IPS-NIHi11 (cell line): ENCODE results near the gene ERBB4.
A peak's percentile ranks its signal among the peaks of the same experiment; 100 is the strongest.

Experiments
- DNase-seq: peaks from one replicate; pipeline ENCODE4 v3.0.0; 2012; ENCODE audit warnings: mixed read lengths, low spot score

Gene ERBB4

GRCh38 chr2:212427638-212428037, 111.0 kb downstream of the ERBB4 start:
- peak; percentile 12 for DNase-seq

DNA sequence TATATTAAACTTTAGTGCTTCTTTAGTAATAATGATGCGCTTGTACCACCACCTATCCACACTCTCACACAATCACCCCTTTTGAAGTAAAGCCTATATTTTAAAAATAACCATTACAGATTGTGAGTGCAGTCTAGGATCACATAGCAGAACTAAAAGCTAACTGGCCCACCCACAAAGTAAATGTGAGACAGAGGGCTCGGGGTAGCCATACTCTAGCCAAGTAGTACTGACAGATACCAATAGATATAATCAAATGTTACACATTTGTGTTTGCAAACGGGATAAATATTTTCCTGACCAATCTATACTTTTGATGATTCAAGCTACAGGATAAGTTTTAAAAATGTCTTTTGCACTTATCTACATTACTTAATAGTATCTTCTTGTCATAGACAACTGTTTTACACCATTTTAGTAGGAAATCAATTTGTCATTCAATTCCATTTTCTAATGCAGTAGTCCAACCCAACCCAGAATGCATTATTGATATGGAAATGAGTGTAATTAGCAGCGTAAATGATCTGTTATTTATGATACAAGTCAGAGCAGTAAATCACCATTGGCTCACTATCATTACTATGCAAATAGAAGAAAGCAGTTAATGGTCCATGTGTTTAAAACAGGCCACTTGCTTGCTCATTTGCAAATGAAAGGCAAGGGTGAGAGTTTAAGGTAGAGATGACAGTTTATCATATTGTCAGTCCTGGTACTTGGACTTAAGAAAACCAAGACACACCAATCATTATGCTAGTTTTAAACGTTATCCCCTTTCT, 111.8 kb downstream of the ERBB4 start:
- DNase-seq = no peak

DNA sequence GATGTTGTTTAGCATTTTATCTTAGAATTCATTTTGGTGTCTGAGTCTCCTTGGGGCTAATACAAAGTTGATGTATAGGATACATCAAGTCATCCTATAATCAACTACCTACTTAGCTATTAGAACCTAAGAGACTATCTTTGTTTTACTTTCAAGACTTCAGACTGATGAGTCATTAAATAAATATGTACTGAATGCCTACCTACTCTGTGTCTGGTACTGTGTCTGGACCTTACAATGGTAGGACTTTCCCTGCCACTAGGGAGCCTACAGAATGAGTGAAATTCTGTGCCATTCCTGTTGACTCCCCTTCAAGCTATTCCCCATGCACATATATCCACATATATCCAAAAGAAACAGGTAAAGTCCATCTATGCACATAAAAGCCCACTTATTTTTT, 114.5 kb downstream of the ERBB4 start:
- no peak for DNase-seq

DNA sequence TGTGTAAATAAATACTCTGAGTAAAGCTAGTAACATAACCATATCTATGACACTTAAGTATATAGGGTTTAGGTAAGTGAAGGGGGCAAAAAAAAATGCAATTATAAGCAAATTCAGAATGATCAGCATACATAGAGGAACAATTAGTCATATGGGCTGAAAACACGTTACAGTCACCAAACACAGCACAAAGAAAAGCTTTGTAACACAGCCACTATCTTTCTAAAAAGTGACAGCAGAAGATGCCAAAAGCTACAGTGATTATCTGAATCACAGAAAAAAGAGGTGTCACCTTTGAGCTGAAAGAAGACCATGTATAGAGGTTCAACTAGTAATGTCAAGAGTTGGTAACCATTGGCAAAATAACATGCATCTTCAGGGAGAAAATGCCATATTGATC, 115.5 kb downstream of the ERBB4 start:
- no peak for DNase-seq

DNA sequence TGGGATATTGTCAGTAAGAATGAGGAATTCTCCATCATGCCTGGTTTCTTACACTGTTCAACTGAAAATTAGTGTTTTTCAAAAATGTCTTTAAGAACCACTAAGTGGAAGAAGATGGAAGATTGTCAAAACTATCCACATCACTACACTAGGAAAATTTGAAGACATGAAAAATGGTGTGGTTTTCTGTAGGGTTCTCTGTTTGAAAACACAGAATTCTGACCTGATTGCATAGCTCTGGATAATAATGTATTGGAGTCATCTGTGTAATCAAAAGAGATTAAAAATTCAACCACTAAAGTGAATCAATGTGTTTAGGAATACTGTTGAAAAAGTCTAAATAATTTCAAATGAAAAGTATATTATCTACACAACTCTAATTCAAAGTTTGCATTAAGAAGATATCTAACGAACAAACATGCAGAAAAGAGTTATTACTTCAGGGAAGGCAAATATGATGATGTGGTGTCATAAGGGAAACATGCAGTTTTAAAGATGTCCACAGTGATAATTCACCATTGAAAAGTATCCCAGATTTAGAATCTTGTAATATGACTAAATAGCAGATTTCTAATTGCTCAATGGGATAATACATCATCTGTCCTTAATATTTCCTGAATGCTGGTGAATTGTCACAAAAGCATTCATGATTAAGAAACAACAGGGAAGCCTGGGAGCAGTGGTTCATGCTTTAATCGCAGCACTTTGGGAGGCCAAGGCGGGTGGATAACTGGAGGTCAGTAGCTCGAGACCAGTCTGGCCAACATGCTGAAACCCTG, 116.9 kb downstream of the ERBB4 start:
- DNase-seq = no peak

DNA sequence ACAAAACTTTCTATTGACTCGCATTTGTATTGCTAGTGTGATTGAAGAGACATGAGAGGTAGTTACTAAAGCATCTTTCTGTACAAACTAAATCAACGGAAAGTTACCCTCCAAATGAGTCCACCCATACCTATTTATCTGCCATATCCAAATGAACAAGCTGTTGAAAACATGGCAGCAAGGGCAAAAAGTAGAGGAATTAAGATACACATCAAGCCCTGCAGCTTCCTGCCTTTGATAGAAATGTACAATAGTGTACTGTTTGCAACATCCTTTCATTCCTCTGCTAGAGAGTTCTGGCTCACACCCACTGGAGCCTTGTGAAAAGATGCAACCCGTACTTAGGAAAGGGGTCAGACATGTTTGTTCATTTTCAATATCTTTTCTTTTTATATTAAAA, 122.5 kb downstream of the ERBB4 start:
- no peak for DNase-seq

GRCh38 chr2:212414767-212415211, 123.8 kb downstream of the ERBB4 start:
- DNase-seq = no peak

DNA sequence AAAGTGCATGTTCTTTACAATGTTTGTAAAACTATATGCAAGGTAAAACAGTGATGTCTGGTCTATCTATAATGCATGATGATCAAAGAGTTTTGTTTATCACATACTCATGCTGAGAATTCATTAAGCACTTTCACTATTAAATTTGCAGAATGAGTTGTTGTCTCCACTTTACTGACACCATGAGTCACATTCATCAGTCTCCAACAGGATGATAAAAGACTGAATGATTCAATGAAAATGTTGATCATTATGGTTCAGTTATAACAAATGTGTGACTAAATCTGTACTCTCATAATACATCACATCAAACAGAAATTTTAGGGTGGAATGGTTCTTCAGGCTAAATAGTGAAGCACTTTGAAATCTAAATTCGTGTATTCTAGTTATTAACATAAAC, 129.0 kb downstream of the ERBB4 start:
- no peak for DNase-seq

DNA sequence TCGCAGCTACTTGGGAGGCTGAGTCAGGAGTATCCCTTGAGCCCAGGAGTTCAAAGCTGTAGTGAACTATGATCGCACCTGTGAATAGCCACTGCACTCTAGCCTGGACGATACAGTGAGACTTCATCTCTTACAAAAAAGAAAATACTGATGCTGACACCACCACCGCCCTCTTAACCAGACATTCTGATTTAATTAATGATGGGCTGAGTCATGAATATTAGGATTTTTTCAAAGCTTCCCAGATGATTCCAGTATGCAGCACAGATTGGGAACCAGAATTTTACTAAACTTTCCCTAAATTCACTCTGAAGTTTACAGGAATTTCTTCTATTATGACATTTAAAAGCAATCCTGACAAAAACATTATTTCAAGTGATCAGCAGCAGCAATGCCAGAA, 130.1 kb downstream of the ERBB4 start:
- DNase-seq = no peak

DNA sequence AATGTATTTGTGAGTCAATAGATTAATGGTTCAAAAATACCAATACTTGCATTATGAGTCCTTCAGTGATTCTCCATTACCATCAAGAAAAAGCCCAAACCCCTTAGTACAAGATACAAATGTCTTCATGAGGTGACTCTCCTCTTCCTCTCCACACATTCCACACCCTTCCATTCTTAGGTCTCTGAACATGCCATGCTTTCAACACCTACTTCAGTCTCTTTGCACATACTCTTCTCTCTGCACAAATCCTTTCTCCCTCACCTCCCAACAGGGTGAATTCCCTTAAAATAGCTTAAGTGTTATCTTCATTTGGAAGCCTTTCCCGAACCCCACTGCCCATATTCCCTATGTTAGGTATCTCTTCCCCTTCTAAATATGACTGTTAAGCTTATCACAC, 131.9 kb downstream of the ERBB4 start:
- DNase-seq = no peak

DNA sequence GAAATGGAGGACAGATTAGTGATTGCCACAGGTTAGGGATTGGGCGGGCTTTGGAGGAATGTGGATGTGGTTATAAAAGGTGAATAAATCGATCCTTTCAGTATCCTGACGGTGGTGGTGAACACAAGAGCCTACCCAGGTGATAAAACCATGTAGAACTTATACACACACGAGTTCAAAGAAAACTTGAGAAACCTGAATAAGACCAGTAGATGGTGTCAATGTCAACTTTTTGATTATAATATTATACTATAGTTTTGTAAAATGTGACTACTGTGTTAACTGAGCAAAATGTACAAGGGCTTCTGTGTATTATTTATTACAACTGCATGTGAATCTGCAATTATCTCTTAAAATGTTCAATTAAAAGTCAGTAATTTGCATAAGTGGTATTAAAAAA, 136.3 kb downstream of the ERBB4 start:
- DNase-seq = no peak

GRCh38 chr2:212398316-212398715, 140.3 kb downstream of the ERBB4 start:
- no peak for DNase-seq

DNA sequence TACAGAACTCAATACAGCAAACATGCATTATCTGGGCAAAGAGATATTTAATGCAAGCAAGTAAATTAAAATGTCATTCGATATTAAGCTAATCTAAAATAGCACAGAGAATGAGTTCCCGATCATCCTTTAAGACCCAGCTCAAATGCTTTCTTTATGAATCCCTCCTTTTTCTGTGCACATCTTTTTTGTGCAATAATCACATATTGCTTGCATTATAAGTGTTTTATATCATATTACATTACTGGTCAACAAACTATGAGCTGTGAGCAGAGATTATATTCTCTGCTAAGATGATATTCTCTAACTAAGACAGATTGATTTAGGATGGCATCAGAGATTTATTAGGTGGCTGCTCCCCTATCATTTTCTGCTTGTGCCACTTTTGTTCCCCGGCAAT, 146.1 kb downstream of the ERBB4 start:
- no peak for DNase-seq

DNA sequence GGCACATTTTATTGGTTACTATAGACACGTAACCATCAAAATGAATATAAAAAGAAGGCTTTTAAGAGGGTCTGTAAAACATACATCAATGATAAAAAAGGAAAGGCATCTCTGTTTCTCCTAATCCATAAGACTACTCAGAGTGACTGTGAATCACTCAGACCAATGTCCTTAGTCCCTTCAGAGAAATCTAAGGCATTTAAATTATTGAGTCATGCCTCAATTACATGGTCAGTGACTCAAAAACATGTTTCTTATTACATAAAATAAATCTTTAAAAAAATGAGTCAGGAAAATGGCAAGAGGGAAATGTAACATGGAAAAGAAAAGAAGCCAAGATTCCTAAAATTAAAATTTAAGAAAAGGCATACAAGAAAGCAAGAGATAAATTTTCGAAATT, 146.6 kb downstream of the ERBB4 start:
- no peak for DNase-seq

DNA sequence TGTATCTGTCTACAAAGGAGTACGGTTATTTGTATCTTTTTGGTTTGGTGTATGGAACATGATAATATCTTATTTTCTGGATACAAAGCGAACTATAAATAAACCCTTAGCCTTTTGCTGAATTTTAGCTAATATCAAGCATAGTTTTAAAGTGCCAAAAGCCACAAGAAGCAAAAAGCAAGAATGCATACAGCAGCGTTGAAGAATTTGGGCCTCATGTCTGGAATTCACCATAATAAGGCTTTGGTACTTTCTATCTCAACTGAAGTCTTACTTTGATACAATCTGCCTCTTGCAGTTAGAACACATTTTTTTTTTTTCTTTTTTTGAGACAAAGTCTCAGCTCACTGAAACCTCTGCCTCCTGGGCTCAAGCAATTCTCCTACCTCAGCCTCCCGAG, 151.5 kb downstream of the ERBB4 start:
- DNase-seq = no peak

DNA sequence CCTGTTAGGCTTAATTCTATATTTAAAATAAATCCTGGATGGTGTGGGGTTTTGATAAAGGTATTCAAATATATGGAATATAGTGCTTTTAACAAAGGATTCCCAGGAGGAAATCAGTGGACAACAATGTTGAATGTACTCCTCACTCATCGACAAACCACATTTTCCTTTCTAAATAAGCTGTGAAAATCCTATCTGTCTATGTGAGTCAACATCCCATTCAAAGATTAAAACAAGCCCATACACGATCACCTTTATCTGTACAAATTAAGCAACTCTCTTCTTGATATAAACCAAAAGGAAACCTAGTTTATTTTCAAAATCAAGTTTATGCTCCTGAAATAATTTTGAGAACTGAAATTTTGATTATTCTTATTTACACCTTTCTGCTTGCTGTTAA, 153.4 kb downstream of the ERBB4 start:
- no peak for DNase-seq

GRCh38 chr2:212384027-212384426, 154.6 kb downstream of the ERBB4 start:
- DNase-seq = no peak

DNA sequence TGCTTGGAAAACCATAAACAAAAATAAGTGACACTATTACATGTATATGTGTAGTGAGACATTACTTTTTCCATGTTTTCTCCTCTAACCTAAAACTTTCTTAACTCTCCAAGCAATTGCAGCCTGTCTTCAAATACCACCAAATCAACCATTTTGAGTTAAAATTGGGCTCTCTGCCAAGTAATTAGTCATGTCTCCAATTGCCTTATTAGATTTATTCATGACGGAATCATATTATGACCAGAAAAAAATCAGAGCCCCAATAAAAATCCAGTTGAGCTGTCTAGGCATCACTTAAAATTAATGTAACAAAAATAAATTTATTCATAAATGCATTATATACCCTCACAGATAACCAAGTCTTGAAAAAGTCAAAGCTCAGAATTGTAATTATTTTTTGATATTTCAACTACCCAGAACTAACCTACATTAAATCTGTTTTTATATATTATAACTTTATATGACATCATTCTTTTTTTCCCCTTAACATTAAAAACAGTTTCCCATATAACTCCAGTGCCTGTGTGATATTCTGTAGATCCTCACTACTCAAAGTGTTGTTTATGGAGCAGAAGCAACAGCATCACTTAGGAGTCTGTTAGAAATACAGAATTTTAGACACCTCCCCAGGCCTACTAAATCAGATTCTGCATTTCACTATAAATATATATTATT, 157.0 kb downstream of the ERBB4 start:
- no peak for DNase-seq

- no peak for DNase-seq
Observed at GRCh38 chr2:212379103-212379502, 159.5 kb downstream of the ERBB4 start.

GRCh38 chr2:212367431-212367830, 171.2 kb downstream of the ERBB4 start:
- no peak for DNase-seq

GRCh38 chr2:212364112-212364985, 174.3 kb downstream of the ERBB4 start:
- no peak for DNase-seq

DNA sequence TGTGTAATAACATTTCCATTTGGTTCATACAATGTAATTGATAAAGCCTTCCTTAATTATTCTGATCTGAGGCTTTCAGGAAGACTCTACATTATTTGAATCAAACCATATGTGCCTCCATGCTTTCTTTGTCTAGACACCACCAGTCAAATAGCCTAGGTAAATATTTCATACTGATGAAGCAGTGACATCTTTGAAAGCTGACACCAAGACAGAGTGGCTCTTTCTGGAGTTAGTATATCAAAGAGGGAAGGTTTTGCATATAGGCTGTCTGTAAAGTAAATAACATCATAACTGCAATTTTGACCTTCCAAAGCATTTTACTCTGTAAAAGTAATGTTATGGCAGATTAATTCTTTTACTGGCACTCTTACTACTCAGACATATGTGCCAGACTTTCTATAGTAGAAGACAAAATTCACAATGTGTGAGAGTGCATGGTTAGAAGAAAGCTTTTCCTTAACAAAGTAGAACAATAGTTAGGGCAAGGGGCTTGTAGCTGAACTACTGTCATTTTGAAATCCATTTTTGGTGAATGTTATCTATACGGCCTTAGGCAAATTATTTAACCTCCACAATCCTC, 177.3 kb downstream of the ERBB4 start:
- DNase-seq = no peak
